Upper lobe of right lung (tissue), 1 donor: ENCODE measurements around the gene ATL2. TPM values are rescaled to one million over a fixed set of nuclear protein-coding genes. Genes with fewer than 3 reads are reported as not detected.
A peak's percentile ranks its signal among the peaks of the same experiment; 100 is the strongest.

ENCODE experiments used
- ATAC-seq: fragments of 200-7000 bp; cut with Tn5 transposase; one replicate; pipeline ENCODE4 v1.9.1; 2020; ENCODE audit warnings: mild to moderate bottlenecking, moderate library complexity
- DNase-seq: peaks from one replicate; pipeline ENCODE4 v3.0.0-alpha.2; 2020
- H3K27ac ChIP-seq: fragments of 200-600 bp; one replicate; pipeline ENCODE4 v1.8.0; 2022
- H3K27me3 ChIP-seq: fragments of 200-600 bp; one replicate; pipeline ENCODE4 v1.8.0; 2022; ENCODE audit warnings: mild to moderate bottlenecking
- H3K36me3 ChIP-seq: fragments of 200-600 bp; one replicate; pipeline ENCODE4 v1.8.0; 2022
- H3K4me1 ChIP-seq: fragments of 200-600 bp; one replicate; pipeline ENCODE4 v1.8.0; 2022
- H3K4me3 ChIP-seq: fragments of 200-600 bp; one replicate; pipeline ENCODE4 v1.8.0; 2022; ENCODE audit warnings: mild to moderate bottlenecking
- H3K9me3 ChIP-seq: fragments of 200-600 bp; one replicate; pipeline ENCODE4 v1.8.0; 2022
- CTCF ChIP-seq: fragments of 200-600 bp; IDR thresholded peaks from one replicate; pipeline ENCODE4 v1.8.0; 2022; ENCODE audit warnings: antibody characterized with exemption
- intact Hi-C: fragments of 100-400 bp; cut with DNase I; formaldehyde crosslinking; loops from one replicate; pipeline ENCODE4 v1.11.0; 2022
- total RNA-seq: library from RNA; stranded (reverse); fragmentation: NEBNext Ultra II Directional; extraction: Animal tissue kit (Norgen Biotek cat#: 25700); gene quantifications from one replicate; pipeline ENCODE4 v1.2.1, GENCODE V29; 2021
- donor health status: DM: no; HTN: yes; CAD: no; lungs with severe emphysema.

Gene ATL2
- total RNA-seq, 1 donor from 2014 or later: 69.1 TPM

DNA sequence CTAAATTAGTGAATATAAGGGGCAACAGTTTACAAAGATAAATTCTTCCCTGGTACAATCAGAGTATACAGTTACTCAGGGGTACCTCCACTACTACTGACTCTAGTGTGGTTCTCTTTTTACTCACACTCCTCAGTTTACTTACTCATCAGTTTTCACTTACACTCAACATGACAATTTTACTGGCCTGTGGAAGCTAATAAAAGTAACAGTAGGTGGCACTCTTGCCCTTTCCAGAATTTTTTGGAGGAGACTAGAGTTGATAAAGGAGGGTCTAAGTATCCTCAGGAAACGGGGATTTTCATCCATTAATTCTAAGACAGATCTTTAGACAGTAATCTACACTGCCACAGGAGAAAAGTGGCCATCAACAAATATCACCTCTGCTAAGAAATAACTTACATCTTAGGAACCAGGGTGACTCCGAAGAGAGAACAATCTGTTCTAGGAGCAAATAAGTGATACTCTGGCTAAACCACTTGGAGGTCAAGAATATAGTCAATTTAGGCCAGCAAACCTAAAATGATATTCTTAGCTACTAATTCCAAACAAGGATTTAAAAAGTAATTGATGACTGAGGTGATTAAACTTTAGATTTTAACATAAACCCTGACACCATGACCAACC lies 61.3 kb downstream of the ATL2 start:
- intact Hi-C loops: no loop called here
- ATAC-seq (peak; percentile 80), DNase-seq (no peak)
- Histone ChIP-seq H3K36me3 (peaks cover 51% of the 10 kb centered on the region), H3K4me3 (no peak overlapping the region), H3K4me1 (peaks cover 6% of the 10 kb centered on the region), H3K9me3 (no peaks in the 10 kb centered on the region), H3K27ac (no peak overlapping the region), H3K27me3 (no peaks in the 10 kb centered on the region)
- TF ChIP-seq CTCF: peak; percentile 80

GRCh38 chr2:38308821-38309220 lies 68.3 kb downstream of the ATL2 start:
- Histone ChIP-seq H3K27me3 (no peaks in the 10 kb centered on the region), H3K4me3 (no peak overlapping the region), H3K36me3 (peaks cover 53% of the 10 kb centered on the region), H3K4me1 (no peaks in the 10 kb centered on the region), H3K27ac (no peak overlapping the region), H3K9me3 (no peaks in the 10 kb centered on the region)
- intact Hi-C loops: no loop called here
- DNase-seq: no peak
- no peak for ATAC-seq
- TF ChIP-seq CTCF: no peak

GRCh38 chr2:38301969-38302702 lies 74.9 kb downstream of the ATL2 start:
- no peak for TF ChIP-seq CTCF
- no peak for DNase-seq
- Histone ChIP-seq H3K36me3 (peaks cover 47% of the 10 kb centered on the region), H3K9me3 (no peaks in the 10 kb centered on the region), H3K4me1 (no peaks in the 10 kb centered on the region), H3K27me3 (no peaks in the 10 kb centered on the region), H3K4me3 (no peak overlapping the region), H3K27ac (no peak overlapping the region)
- intact Hi-C loops: no loop called here
- ATAC-seq: peak; percentile 32

DNA sequence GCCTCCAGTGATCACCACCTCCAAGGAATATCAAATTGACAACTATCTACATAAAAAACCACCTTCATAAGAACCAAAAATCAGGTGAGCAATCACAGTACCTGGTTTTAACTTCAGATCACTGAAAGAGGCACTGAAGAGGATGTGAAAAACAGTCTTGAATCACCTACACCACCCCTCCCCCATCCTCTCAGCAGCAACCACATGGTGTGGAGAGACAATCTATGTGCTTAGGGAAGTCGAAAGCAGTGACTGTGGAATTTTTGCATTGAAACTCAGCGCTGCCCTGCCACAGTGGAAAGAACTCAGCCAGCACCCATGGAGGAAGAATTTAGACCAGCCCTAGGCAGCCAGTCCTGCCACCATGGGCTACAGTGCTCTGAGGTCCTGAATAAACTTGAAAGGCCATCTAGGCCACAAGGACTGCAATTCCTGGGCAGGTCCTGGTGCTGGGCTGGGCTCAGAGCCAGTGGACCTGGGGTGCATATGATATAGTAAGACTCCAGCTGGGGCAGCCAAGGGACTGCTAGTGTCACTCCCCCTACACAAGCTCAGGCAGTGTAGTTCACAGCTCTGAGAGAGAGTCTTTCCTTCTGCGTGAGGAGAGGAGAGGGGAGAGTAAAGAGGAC lies 75.6 kb downstream of the ATL2 start:
- peaks cover 53% of the 10 kb centered on the region for H3K36me3 ChIP-seq
- H3K4me3 ChIP-seq: no peak overlapping the region
- H3K9me3 ChIP-seq: no peaks in the 10 kb centered on the region
- DNase-seq (no peak), ATAC-seq (peak; percentile 55)
- intact Hi-C loops: no loop called here
- no peaks in the 10 kb centered on the region for H3K27me3 ChIP-seq
- no peaks in the 10 kb centered on the region for H3K4me1 ChIP-seq
- H3K27ac ChIP-seq: no peak overlapping the region
- TF ChIP-seq CTCF: no peak

DNA sequence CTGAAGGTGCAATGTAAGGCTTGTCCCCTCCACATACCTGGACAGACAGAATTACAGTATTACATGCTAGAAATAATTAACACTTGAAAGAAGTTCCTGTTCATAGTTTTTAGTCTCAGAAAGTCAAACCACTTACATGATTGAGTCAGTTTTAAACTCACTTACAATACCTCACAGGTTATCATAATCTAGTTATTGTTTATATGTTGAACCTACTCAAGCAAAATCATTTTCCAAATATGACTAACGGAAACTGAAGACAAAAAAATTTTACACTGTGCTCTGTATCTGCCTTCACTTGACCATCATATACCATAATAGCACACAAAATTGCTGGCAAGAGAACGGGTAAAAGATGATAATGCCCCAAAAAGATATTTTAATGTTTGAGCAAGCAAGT lies 78.5 kb downstream of the ATL2 start:
- peaks cover 57% of the 10 kb centered on the region for H3K36me3 ChIP-seq
- intact Hi-C loops: no loop called here
- H3K9me3 ChIP-seq: no peaks in the 10 kb centered on the region
- no peak for TF ChIP-seq CTCF
- ATAC-seq: no peak
- no peak overlapping the region for H3K4me3 ChIP-seq
- no peaks in the 10 kb centered on the region for H3K27me3 ChIP-seq
- H3K4me1 ChIP-seq: no peaks in the 10 kb centered on the region
- no peak overlapping the region for H3K27ac ChIP-seq
- DNase-seq: no peak
